G401.6 (cell line): ENCODE results near the gene RASGRP3.

Experiments
- FAIRE-seq: peaks from 2 replicates; lab custom pipeline; 2012; peaks lifted over from hg19 to GRCh38; lab: Jason Lieb, UNC

Gene RASGRP3

GRCh38 chr2:33525666-33526065, 49.2 kb downstream of the RASGRP3 start:
- FAIRE-seq = no peak

- FAIRE-seq = no peak
Measured at GRCh38 chr2:33526132-33526531, 49.7 kb downstream of the RASGRP3 start.

GRCh38 chr2:33526921-33527320, 50.5 kb downstream of the RASGRP3 start:
- FAIRE-seq = no peak

DNA sequence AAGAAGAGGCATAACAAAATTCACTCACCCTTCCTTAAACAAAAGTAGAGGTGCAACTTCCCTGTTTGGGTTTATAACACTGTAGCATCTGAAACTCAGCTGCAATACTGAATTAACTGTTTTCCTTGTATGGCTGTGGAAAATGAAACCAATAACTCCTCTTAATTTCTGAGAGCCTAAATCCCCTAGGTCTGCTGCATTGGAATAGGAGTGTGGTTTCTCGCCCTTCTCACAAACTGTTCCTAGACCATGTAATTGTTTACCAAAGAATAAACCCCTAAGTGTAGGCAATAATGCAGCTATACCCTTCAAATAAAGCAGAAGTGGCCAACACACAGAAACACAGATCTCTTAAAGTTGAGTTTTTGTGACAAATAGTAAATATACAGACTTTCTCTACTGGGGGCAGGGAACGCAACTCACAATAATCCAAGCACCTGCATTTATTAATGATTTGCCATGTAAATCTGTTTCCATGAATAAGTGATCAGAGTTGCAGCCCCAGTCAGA, 52.0 kb downstream of the RASGRP3 start:
- FAIRE-seq = no peak

DNA sequence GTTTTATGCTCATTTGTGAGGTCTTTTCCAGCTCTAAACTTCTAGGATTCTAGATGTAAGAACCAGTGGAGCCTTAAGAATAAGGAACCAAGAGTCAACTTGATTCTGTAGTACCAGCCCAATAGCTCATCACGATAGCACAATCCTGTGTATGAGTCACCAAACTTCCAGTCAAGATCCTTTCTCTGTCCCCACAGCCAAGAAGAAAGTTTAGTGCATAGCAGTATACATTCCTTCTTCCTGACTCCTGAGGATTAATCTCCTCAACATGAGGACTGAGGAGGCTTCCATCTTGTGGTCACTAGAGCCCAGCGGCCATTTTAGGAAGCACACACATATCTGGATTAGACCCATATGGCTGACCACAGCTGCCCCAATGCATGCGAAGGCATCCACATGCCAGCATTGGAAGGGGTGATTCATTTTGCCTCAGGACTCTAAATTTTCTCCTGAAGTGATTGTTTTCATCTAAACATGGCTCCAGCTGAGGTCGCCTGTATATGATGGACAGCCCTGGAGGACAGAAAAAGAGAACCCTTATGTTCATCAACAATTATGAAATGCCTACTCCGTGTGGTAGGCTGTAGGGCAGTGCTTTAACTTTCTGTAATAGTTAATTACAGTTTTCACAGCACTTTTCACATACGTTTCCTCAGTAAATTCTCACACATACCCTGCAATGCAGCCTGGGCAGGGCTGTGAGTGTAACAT, 53.5 kb downstream of the RASGRP3 start:
- no peak for FAIRE-seq

DNA sequence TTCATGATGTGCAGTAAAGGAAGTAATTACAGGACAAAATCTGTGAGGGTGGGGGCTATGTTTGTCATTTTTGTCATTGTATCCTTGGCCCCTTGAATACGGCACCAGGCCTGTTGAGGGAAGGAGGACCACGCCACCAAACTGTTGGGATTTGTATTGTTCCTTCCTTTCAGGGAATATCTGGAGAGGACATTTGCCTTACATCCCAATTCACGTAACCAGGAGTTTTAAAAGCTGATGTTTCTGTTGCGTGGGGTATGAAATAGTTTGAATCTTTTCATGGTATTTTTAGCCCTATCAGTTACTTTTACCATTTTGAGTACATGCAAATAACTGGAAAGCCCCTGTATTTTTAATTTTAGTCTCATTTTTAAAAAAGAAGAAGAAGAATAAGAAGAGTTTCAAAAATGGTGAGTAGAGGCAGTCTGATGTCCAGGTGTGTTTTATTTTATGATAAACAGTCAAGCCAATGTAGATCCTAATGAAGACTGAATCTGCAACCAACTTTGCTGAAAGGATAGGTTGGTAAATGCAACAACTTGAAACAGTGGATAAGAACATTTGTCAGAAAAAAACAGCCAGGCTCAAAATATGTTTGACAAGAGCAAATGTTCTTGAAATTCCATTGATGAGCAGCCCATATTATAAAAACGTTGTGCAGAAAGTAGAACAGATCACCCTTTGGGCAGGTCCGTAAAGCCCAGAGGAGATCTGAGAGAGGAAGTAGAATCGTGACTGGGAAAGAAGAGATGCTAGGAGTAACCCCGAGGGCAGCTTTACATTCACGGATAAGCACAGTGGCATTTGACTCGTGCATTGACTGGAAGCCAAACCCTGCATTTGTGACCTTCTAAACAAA, 54.5 kb downstream of the RASGRP3 start:
- no peak for FAIRE-seq

DNA sequence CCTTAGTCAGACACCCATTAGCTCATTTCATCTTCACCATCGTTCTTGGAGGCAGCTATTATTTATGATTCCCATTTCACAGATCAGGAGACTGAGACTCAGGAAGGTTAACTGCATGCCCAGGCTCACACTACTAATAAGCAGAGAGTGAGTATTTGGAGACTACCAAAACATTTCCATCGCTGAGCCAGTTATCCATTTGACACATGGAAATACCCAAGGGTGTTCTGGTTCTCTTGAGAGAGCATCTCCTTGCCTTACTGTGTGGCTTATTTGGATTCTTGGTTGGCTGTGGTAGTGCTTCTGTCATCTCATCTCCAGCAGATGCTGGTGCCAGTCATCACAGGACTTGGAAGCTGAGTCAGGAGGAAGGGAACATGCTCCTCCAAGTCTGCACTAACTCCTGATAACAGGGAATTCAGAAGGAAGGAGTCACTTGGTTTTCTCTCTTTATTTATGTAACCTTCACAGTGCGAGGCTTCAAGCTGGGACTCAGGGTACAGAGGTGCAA, 55.2 kb downstream of the RASGRP3 start:
- FAIRE-seq = no peak

- no peak for FAIRE-seq
Measured at GRCh38 chr2:33532146-33532545, 55.7 kb downstream of the RASGRP3 start.

- FAIRE-seq = no peak
Measured at GRCh38 chr2:33532966-33533365, 56.5 kb downstream of the RASGRP3 start.

GRCh38 chr2:33535421-33535820, 59.0 kb downstream of the RASGRP3 start:
- no peak for FAIRE-seq

DNA sequence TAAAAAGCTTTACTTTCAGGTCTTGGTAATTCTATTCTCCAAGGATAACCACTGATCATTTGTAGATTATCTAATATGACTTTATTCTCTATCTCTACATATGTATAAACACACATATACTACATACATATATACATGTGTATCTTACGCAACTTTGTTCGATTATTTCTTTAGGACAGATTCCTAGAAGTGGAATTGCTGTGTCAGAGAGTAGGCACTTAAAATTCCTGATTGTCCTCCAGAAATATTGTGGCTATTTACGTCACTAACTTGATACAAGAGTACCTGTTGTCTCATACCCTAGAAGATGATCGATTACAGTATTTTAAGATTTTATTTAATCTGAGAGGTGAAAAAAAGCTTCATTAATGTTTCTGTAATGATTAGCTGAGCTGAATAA, 64.8 kb downstream of the RASGRP3 start:
- FAIRE-seq = no peak

DNA sequence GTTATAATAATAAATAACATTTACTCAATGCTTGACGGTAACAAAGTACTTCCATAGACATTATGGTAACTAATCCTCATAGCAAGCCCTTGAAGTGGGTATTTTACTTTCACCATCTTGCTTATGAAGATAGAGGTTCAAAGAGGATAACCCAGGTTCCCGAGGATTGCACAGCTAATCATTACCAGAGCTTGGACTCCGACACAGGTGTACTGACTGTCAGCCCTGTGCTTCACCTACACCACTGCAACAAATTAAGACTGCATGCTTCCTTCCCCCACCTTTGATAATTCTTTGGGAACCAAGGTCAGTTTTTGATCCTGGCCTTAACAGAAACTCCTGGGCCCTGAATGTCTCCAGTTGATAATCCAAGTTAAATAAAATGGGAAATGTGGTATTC, 73.8 kb downstream of the RASGRP3 start:
- FAIRE-seq = no peak

DNA sequence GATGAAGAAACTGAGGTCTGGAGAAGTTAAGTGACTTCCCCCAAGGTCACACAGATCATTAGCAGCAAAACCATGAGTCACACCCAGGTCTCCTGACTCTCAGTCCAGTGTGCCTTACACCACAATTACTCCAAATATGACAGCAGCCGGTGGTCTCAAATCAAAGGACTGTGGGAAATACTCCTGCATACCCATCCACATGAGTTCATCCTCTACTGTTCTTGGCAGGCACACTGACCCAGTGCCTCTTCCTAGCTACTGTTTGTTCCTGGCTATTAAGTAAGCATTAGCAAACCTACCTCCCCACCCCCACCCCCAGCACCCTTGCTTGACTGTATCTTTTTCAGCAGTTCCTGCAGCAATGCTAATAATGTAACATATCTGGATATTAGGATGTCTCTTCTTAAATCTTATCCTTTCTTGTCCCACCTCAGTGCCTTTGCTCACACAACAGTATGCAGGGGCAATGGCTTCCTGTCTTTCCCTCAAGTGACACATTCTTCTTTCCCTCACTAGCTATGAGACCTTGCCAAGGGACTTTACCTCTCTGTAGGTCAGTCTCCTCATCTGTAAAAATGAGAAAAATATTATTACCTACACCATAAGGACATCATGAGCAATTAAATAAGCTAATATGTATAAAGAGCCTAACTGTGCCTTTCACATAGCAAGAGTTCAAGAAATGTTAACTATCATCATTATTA, 76.5 kb downstream of the RASGRP3 start:
- FAIRE-seq = no peak

GRCh38 chr2:33555681-33556080, 79.2 kb downstream of the RASGRP3 start:
- no peak for FAIRE-seq

GRCh38 chr2:33559328-33559727, 82.9 kb downstream of the RASGRP3 start:
- no peak for FAIRE-seq

GRCh38 chr2:33560017-33560416, 83.6 kb downstream of the RASGRP3 start:
- no peak for FAIRE-seq

GRCh38 chr2:33561872-33562271, 85.4 kb downstream of the RASGRP3 start:
- peak; percentile 19 for FAIRE-seq

DNA sequence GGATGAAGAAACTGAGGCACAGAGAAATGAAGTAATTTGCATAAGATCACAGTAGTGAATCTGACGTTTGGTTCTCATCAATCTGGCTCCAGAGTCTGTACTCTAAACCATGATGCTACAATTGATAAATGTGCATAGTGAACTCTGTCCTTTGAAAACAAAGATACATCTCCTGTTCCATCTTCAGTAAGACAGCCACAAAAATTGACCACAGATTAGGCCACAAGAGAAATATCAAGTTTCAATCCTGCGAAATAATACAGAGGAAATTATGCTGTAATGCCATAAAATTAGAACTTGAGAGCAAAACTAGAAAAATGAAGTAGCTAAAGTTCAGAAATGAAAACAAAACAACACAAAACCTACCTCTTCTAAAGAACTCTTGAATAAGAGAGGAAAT, 94.2 kb downstream of the RASGRP3 start:
- no peak for FAIRE-seq

DNA sequence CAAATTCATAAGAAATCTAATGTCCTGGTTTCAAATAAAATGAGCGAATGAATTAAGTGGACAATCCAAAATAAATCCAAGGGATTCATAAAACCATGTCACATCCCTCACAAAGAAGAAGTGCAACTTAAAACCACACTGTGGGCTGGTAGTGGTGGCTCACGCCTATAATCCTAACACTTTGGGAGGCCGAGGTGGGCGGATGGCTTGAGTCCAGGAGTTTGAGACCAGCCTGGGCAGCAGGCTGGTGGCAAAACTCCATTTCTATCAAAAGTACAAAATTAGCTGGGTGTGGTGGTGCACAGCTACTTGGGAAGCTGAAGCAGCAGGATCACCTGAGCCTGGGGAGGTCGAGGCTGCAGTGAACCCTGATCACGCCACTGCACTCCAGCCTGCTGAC, 97.2 kb downstream of the RASGRP3 start:
- FAIRE-seq = no peak

GRCh38 chr2:33577084-33577483, 100.6 kb downstream of the RASGRP3 start:
- FAIRE-seq = no peak

DNA sequence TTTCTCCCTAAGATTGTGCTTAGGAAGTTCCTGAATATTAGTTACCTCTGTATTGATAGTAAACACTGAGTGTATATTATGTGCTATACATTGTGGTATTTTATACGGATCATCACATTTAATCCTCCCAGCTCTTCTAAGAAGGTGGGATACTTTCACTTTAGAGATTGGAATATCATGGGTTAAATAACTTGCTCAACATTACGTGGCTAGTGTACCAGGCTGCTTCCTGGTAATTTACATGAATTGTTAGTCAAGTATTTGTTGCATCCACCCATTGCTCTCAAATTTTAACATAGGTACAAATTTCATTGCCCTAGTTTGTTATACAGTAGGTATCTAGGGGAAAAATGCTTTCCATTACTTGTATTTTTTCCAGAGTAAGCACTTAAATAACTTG, 101.2 kb downstream of the RASGRP3 start:
- no peak for FAIRE-seq

DNA sequence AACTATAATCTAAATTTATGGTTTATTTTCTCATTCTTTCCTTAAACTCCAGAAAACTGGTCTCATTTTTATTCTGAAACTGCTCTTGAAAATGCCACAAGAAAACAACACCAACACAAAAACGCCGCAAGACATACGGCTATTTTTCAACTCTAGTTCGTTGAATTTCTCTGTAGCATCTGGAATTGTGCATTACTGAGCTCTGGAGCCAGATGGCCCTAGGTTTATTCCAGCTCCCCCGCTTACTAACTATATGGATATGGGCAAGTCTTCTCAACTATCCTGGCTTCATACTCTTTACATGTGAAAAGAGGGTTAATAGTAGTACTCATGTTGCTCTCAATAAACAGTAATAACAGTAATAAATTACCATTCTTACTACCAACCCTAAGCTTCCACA, 102.8 kb downstream of the RASGRP3 start:
- no peak for FAIRE-seq

- no peak for FAIRE-seq
Measured at GRCh38 chr2:33581872-33582271, 105.4 kb downstream of the RASGRP3 start.
